ENCODE data around the gene ZNF69. TPM values are rescaled to one million over a fixed set of nuclear protein-coding genes. Genes with fewer than 3 reads are reported as not detected.
"Not testable (repeated sequence)": the region's sequence is repeated elsewhere in the genome, so short reads cannot be mapped to it uniquely, and the experiment has no call there.

ZNF69 gene
- total and polyA plus RNA-seq, 5 donors from 2014 or later: 0.86 to 2.6 (median 2.0) TPM

DNA sequence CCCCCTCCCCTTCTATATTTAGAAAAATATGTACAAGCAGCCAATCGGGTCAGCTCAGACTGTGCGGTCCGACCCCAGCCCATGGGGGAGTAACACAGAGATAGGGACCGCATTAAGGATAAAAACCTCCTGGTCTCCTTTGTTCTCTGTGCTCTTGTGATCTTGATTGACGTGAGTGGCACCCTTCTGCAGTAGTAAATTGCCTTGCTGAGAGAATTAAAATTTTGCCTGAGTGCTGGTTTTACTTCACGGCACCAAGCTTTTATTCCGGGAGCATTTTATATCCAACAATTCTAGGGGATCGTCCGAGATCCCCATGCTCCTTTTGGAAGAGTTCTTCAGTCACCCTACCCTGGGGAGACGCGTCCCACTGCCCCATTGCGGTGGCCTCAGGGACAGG, 7.0 kb upstream of the ZNF69 start:
- H3K9me3 Mint-ChIP-seq: peaks cover 0 to 4% (median 0%) of the 10 kb centered on the region in 7 donors

DNA sequence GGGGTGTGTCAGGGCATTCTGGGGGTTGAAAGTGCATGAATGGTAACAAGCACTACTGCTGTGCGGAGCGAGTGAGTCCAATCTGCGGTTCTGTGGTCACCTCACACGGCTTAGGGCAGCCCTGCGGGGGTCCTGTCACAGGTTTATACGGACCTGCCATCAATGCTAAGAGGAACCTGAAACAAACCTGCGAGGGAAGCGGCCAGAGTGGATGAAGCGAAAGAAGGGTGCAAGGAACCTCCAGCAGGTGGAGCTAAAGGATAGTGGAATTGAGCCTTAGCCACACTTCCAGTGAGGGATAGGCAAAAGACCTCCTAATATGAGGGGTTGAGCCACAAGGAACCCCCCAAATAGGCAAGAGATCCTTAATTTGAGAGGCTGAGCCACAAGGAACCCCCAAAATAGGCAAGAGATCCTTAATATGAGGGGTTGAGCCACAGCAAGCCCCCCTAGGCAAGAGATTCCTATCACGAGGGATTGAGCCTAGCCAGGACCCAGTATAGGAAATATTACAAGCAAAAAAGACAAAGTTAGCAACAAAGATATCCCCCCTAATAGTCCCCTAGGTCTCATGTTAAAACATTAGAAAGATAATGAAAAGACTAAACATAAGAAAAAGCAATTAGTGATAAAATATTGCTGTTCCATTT, 6.3 kb upstream of the ZNF69 start:
- no peak overlapping the region for H3K27ac ChIP-seq (ENCODE audit: insufficient read depth, low read length, poor library complexity, severe bottlenecking)
- H3K36me3 ChIP-seq (ENCODE audit: control insufficient read depth, insufficient read depth, low read length): no peaks in the 10 kb centered on the region
- H3K27me3 Mint-ChIP-seq: peaks cover 4% of the 10 kb centered on the region
- peaks cover 0 to 4% (median 2%) of the 10 kb centered on the region in 4 donors for H3K4me1 Mint-ChIP-seq
- H3K27me3 ChIP-seq (ENCODE audit: control insufficient read depth, insufficient read depth, low read length): no peaks in the 10 kb centered on the region
- H3K9me3 ChIP-seq (ENCODE audit: control insufficient read depth in 2 of 2, low read length in 2 of 2): no peaks in the 10 kb centered on the region
- peak overlapping the region in 1 of 3 donors; percentile 11 for H3K27ac Mint-ChIP-seq
- DNase-seq (peak; percentile 18 to 70 (median 55)), ATAC-seq (ENCODE audit: low read depth in 2 of 2) (peak; percentile 47 to 62)
- H3K9me3 Mint-ChIP-seq: peaks cover 0 to 5% (median 0%) of the 10 kb centered on the region in 7 donors
- no peaks in the 10 kb centered on the region for H3K4me1 ChIP-seq (ENCODE audit: control insufficient read depth, insufficient read depth, low read length, poor library complexity, severe bottlenecking)
- no peaks in the 10 kb centered on the region for H3K36me3 Mint-ChIP-seq
- H3K4me3 Mint-ChIP-seq: no peak overlapping the region
- H3K4me3 ChIP-seq (ENCODE audit: low read depth, low read length): no peak overlapping the region

More for the DNA sequence above, 7.0 kb upstream of the ZNF69 start:
- Mint-ChIP-seq H3K4me3 (no peak overlapping the region), H3K27ac (no peak overlapping the region), H3K27me3 (peaks cover 4% of the 10 kb centered on the region), H3K4me1 (peaks cover 0 to 4% (median 2%) of the 10 kb centered on the region in 4 donors), H3K36me3 (no peaks in the 10 kb centered on the region)
- Histone ChIP-seq H3K27ac (ENCODE audit: insufficient read depth, low read length, poor library complexity, severe bottlenecking) (no peak overlapping the region), H3K9me3 (ENCODE audit: control insufficient read depth in 2 of 2, low read length in 2 of 2) (no peaks in the 10 kb centered on the region), H3K4me1 (ENCODE audit: control insufficient read depth, insufficient read depth, low read length, poor library complexity, severe bottlenecking) (no peaks in the 10 kb centered on the region), H3K4me3 (ENCODE audit: low read depth, low read length) (no peak overlapping the region), H3K27me3 (ENCODE audit: control insufficient read depth, insufficient read depth, low read length) (no peaks in the 10 kb centered on the region), H3K36me3 (ENCODE audit: control insufficient read depth, insufficient read depth, low read length) (no peaks in the 10 kb centered on the region)
- ATAC-seq (ENCODE audit: low read depth in 2 of 2): no peak
- no peak for DNase-seq

DNA sequence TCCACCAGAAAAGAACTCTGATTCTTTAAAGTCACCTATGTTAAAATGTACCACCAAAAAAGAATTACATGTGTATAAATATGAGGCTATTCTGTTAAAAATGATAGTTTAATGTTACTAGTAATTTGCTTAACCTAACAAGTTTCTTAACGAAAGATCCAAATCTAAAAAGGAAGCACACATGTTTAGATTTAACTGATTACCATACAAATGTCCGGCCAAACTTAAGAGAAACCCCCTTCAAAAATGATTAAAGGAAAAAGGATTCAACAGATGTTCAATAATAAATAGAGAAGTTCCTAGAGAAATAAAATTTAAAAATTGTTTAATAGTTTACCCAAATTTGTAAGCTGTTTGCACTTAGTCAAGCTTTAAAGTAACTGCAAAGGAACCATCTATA, 5.0 kb upstream of the ZNF69 start:
- Mint-ChIP-seq H3K27ac (no peak overlapping the region), H3K27me3 (peaks cover 4% of the 10 kb centered on the region), H3K4me3 (no peak overlapping the region), H3K36me3 (no peaks in the 10 kb centered on the region), H3K9me3 (peaks cover 0 to 7% (median 2%) of the 10 kb centered on the region in 7 donors), H3K4me1 (peaks cover 0 to 9% (median 2%) of the 10 kb centered on the region in 4 donors)
- no peaks in the 10 kb centered on the region for H3K27me3 ChIP-seq (ENCODE audit: control insufficient read depth, insufficient read depth, low read length)
- ATAC-seq (ENCODE audit: low read depth in 2 of 2) (no peak), DNase-seq (no peak)
- no peaks in the 10 kb centered on the region for H3K9me3 ChIP-seq (ENCODE audit: control insufficient read depth in 2 of 2, low read length in 2 of 2)
- H3K27ac ChIP-seq (ENCODE audit: insufficient read depth, low read length, poor library complexity, severe bottlenecking): no peak overlapping the region
- H3K36me3 ChIP-seq (ENCODE audit: control insufficient read depth, insufficient read depth, low read length): no peaks in the 10 kb centered on the region
- peaks cover 7% of the 10 kb centered on the region for H3K4me1 ChIP-seq (ENCODE audit: control insufficient read depth, insufficient read depth, low read length, poor library complexity, severe bottlenecking)
- H3K4me3 ChIP-seq (ENCODE audit: low read depth, low read length): no peak overlapping the region

DNA sequence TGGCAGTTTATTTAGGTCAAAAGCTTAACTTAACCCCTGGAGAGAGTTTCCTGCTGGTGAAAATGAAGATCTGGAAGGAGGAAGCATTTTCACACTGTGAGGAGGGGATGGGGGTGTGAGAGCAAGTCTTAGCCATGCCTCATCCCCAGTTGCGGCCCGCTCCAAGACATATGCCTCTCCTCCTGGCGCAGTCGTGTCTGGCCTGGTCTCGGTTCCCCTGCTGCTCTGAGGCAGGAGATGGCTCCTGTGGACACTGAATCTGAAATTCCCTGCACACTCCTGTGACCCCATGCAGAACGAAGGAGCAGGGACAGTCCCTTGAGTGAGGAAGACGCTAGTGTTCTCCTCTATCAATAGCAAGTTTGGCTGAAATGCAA, 360 bp upstream of the ZNF69 start:
- DNase-seq: no peak
- no peak for ATAC-seq (ENCODE audit: low read depth in 2 of 2)
- Mint-ChIP-seq H3K27ac (peak overlapping the region in 2 of 3 donors; percentile 87 to 92), H3K27me3 (peaks cover 6% of the 10 kb centered on the region), H3K36me3 (no peaks in the 10 kb centered on the region), H3K4me1 (peaks cover 5 to 34% (median 14%) of the 10 kb centered on the region in 4 donors), H3K9me3 (peaks cover 0 to 9% (median 5%) of the 10 kb centered on the region in 7 donors), H3K4me3 (peak overlapping the region; percentile 89 to 94 (median 92))
- no peaks in the 10 kb centered on the region for H3K9me3 ChIP-seq (ENCODE audit: control insufficient read depth in 2 of 2, low read length in 2 of 2)
- no peaks in the 10 kb centered on the region for H3K27me3 ChIP-seq (ENCODE audit: control insufficient read depth, insufficient read depth, low read length)
- peak overlapping the region; percentile 76 for H3K4me3 ChIP-seq (ENCODE audit: low read depth, low read length)
- peaks cover 17% of the 10 kb centered on the region for H3K4me1 ChIP-seq (ENCODE audit: control insufficient read depth, insufficient read depth, low read length, poor library complexity, severe bottlenecking)
- no peaks in the 10 kb centered on the region for H3K36me3 ChIP-seq (ENCODE audit: control insufficient read depth, insufficient read depth, low read length)
- no peak overlapping the region for H3K27ac ChIP-seq (ENCODE audit: insufficient read depth, low read length, poor library complexity, severe bottlenecking)

DNA sequence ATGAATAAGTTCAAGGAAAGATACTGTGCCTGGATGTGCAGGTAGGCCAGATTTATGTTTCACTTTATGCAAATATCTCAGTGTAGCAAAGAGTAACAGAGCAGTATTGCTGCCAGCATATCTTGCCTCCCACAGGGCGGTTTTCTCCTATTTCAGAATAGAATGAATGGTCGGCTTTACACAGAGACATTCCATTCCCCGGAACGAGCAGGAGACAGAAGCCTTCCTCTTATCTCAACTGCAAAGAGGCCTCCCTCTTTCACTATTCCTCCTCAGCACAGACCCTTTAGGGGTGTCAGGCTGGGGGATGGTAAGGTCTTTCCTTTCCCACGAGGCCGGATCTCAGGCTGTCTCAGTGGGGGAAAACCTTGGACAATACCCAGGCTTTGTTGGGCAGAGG, 2.3 kb downstream of the ZNF69 start:
- H3K36me3 Mint-ChIP-seq; H3K27me3 ChIP-seq (ENCODE audit: control insufficient read depth, insufficient read depth, low read length); DNase-seq; H3K27ac ChIP-seq (ENCODE audit: insufficient read depth, low read length, poor library complexity, severe bottlenecking); H3K36me3 ChIP-seq (ENCODE audit: control insufficient read depth, insufficient read depth, low read length); ATAC-seq (ENCODE audit: low read depth in 2 of 2); H3K4me3 ChIP-seq (ENCODE audit: low read depth, low read length); H3K9me3 ChIP-seq (ENCODE audit: control insufficient read depth in 2 of 2, low read length in 2 of 2); H3K27me3 Mint-ChIP-seq: not testable (repeated sequence)
- peak overlapping the region in 3 of 4 donors; percentile 36 to 47 (median 41) for H3K4me3 Mint-ChIP-seq
- H3K9me3 Mint-ChIP-seq: peaks cover 0 to 15% (median 5%) of the 10 kb centered on the region in 7 donors
- peak overlapping the region in 1 of 3 donors; percentile 48 for H3K27ac Mint-ChIP-seq
- H3K4me1 Mint-ChIP-seq: peaks cover 5 to 35% (median 14%) of the 10 kb centered on the region in 4 donors
- H3K4me1 ChIP-seq (ENCODE audit: control insufficient read depth, insufficient read depth, low read length, poor library complexity, severe bottlenecking): peaks cover 17% of the 10 kb centered on the region

DNA sequence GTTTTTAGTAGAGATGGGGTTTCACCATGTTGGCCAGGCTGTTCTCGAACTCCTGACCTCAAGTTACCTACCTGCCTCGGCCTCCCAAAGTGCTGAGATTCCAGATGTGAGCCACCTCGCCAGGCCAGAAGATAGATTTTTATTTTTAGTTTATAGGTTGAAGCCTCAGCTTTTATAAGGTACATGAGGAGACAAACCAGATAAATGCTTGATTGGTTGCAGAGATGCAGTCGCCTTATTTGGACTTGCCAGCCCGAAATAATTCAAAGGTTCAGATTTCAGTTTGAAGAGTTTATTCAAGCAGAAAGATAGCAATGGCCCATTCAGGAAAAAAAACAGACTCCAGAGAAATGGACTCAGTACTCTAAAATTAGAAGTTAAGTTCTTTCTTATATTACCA, 3.1 kb downstream of the ZNF69 start:
- ATAC-seq (ENCODE audit: low read depth in 2 of 2) (no peak), DNase-seq (no peak)
- H3K27me3 ChIP-seq (ENCODE audit: control insufficient read depth, insufficient read depth, low read length): no peaks in the 10 kb centered on the region
- no peak overlapping the region for H3K4me3 ChIP-seq (ENCODE audit: low read depth, low read length)
- no peak overlapping the region for H3K4me3 Mint-ChIP-seq
- H3K9me3 Mint-ChIP-seq: peaks cover 0 to 19% (median 5%) of the 10 kb centered on the region in 7 donors
- H3K9me3 ChIP-seq (ENCODE audit: control insufficient read depth in 2 of 2, low read length in 2 of 2): no peaks in the 10 kb centered on the region
- H3K36me3 ChIP-seq (ENCODE audit: control insufficient read depth, insufficient read depth, low read length): no peaks in the 10 kb centered on the region
- peaks cover 6% of the 10 kb centered on the region for H3K27me3 Mint-ChIP-seq
- peaks cover 17% of the 10 kb centered on the region for H3K4me1 ChIP-seq (ENCODE audit: control insufficient read depth, insufficient read depth, low read length, poor library complexity, severe bottlenecking)
- peaks cover 12% of the 10 kb centered on the region for H3K36me3 Mint-ChIP-seq
- H3K27ac ChIP-seq (ENCODE audit: insufficient read depth, low read length, poor library complexity, severe bottlenecking): no peak overlapping the region
- H3K27ac Mint-ChIP-seq: peak overlapping the region in 2 of 3 donors; percentile 2 to 42
- H3K4me1 Mint-ChIP-seq: peaks cover 5 to 40% (median 14%) of the 10 kb centered on the region in 4 donors

DNA sequence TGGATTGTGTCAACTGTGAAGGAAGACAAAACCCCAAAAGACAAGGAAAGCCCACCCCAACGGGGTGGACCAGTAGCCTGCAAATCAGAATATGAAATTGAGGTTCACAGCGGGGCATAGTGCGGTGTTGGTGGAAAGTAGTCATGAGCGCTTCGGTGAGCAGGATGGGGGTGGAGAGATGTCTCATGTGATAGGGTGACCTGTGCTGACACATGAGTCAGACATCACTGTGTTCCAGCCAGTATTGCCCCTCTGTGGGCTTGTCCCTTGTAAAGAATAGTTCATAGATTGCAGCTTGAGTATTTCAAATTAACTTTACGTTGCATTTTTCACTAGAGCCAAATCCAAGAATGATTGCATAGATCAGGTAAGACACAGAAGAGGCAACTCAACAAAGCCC, 7.3 kb downstream of the ZNF69 start:
- H3K27ac Mint-ChIP-seq: no peak overlapping the region
- ATAC-seq (ENCODE audit: low read depth in 2 of 2) (no peak), DNase-seq (no peak)
- no peak overlapping the region for H3K27ac ChIP-seq (ENCODE audit: insufficient read depth, low read length, poor library complexity, severe bottlenecking)
- H3K4me3 Mint-ChIP-seq: no peak overlapping the region
- H3K4me1 Mint-ChIP-seq: peaks cover 0 to 13% (median 0%) of the 10 kb centered on the region in 4 donors
- no peaks in the 10 kb centered on the region for H3K36me3 ChIP-seq (ENCODE audit: control insufficient read depth, insufficient read depth, low read length)
- H3K27me3 Mint-ChIP-seq: no peaks in the 10 kb centered on the region
- H3K4me1 ChIP-seq (ENCODE audit: control insufficient read depth, insufficient read depth, low read length, poor library complexity, severe bottlenecking): no peaks in the 10 kb centered on the region
- no peak overlapping the region for H3K4me3 ChIP-seq (ENCODE audit: low read depth, low read length)
- no peaks in the 10 kb centered on the region for H3K27me3 ChIP-seq (ENCODE audit: control insufficient read depth, insufficient read depth, low read length)
- H3K36me3 Mint-ChIP-seq: peaks cover 16% of the 10 kb centered on the region
- H3K9me3 ChIP-seq (ENCODE audit: control insufficient read depth in 2 of 2, low read length in 2 of 2): peaks cover 2 to 13% of the 10 kb centered on the region in 2 experiments
- peaks cover 3 to 27% (median 7%) of the 10 kb centered on the region in 7 donors for H3K9me3 Mint-ChIP-seq

DNA sequence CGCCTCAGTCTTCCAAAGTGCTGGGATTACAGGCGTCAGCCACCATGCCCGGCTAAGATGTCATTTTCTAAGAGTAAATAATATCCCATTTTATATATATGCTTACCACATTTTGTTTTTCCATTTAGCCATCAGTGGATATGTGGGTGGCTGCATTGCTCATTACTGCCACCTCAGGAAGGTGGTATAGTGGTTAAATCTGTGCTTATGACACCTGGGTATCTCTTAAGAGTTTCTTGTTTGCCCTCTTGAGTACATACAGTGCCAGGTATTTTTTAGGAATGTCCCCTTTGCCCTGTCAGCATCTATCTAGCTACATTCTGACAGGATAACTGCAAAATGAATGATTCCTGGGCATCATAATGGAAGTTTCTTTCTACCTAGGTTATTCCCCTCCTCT, 14.6 kb downstream of the ZNF69 start:
- DNase-seq (no peak), ATAC-seq (ENCODE audit: low read depth in 2 of 2) (no peak)
- Mint-ChIP-seq H3K27ac (no peak overlapping the region), H3K9me3 (peaks cover 0 to 74% (median 25%) of the 10 kb centered on the region in 7 donors), H3K4me1 (peaks cover 0 to 7% (median 0%) of the 10 kb centered on the region in 4 donors), H3K27me3 (no peaks in the 10 kb centered on the region), H3K36me3 (peaks cover 29% of the 10 kb centered on the region), H3K4me3 (no peak overlapping the region)
- Histone ChIP-seq H3K27ac (ENCODE audit: insufficient read depth, low read length, poor library complexity, severe bottlenecking) (no peak overlapping the region), H3K36me3 (ENCODE audit: control insufficient read depth, insufficient read depth, low read length) (peaks cover 17% of the 10 kb centered on the region), H3K27me3 (ENCODE audit: control insufficient read depth, insufficient read depth, low read length) (no peaks in the 10 kb centered on the region), H3K9me3 (ENCODE audit: control insufficient read depth in 2 of 2, low read length in 2 of 2) (peaks cover 48 to 78% of the 10 kb centered on the region in 2 experiments), H3K4me3 (ENCODE audit: low read depth, low read length) (no peak overlapping the region), H3K4me1 (ENCODE audit: control insufficient read depth, insufficient read depth, low read length, poor library complexity, severe bottlenecking) (no peaks in the 10 kb centered on the region)

Measured in CD4-positive, CD25-positive, alpha-beta regulatory T cell (primary cell).